ENCODE data around the gene PPP1R13B. TPM values are rescaled to one million over a fixed set of nuclear protein-coding genes. Genes with fewer than 3 reads are reported as not detected.

Gene PPP1R13B
- total RNA-seq, 1 experiment from 2014 or later, result 26.5 TPM

GRCh38 chr14:103745424-103745823 lies 102.0 kb downstream of the PPP1R13B start:
- Histone ChIP-seq H3K36me3 (ENCODE audit: low read depth) (no peaks in the 10 kb centered on the region), H4K20me1 (ENCODE audit: insufficient read depth) (no peaks in the 10 kb centered on the region), H3K4me2 (no peak overlapping the region), H2AFZ (no peak overlapping the region), H3K4me1 (replicated peaks; ENCODE audit: insufficient read depth) (no peaks in the 10 kb centered on the region), H3K79me2 (ENCODE audit: low read depth) (no peaks in the 10 kb centered on the region), H3F3A (ENCODE audit: insufficient read depth, low read depth) (0 out of 2 replicates have a peak, but pooled peaks cover 5% of the 10 kb centered on the region), H3K9me3 (ENCODE audit: insufficient read depth, low read depth) (no peaks in the 10 kb centered on the region), H3K27me3 (ENCODE audit: insufficient read depth, low read depth) (no peaks in the 10 kb centered on the region), H3K27ac (no peak overlapping the region), H3K4me3 (no peak overlapping the region), H3K9me2 (ENCODE audit: insufficient read depth) (no peaks in the 10 kb centered on the region)
- CTCF ChIA-PET, result no interaction called here
- intact Hi-C loops (cut with micrococcal nuclease; ENCODE audit: unreplicated experiment), result no loop called here
- BruUV-seq (replicated peaks), result no TSS peak
- no peak for DNase-seq
- TF ChIP-seq CTCF (conservative IDR thresholded peaks at IDR 0.05) (no peak), EZH2 (IDR thresholded peaks at IDR 0.05; ENCODE audit: low read depth) (no peak)
- POLR2A ChIA-PET (ENCODE audit: unreplicated experiment), result interaction anchor here (0.5 kb wide), 1 partner anchor 25 kb away, joined by 9 read pairs; no protein-coding TSS in a partner anchor

- no TSS peak for BruUV-seq (replicated peaks)
- no peaks in the 10 kb centered on the region for H3K27me3 ChIP-seq (ENCODE audit: insufficient read depth, low read depth)
- no peak overlapping the region for H3K4me2 ChIP-seq
- H3K36me3 ChIP-seq (ENCODE audit: low read depth), result no peaks in the 10 kb centered on the region
- TF ChIP-seq CTCF (conservative IDR thresholded peaks at IDR 0.05), result no peak
- TF ChIP-seq EZH2 (IDR thresholded peaks at IDR 0.05; ENCODE audit: low read depth), result no peak
- no peaks in the 10 kb centered on the region for H3K4me1 ChIP-seq (replicated peaks; ENCODE audit: insufficient read depth)
- H3K79me2 ChIP-seq (ENCODE audit: low read depth), result no peaks in the 10 kb centered on the region
- no peak overlapping the region for H3K4me3 ChIP-seq
- ChIA-PET CTCF (no interaction called here), POLR2A (ENCODE audit: unreplicated experiment) (interaction anchor here (0.5 to 0.6 kb wide), 2 partner anchors 24 to 144 kb away, joined by 8 to 9 read pairs; no protein-coding TSS in a partner anchor)
- H3F3A ChIP-seq (ENCODE audit: insufficient read depth, low read depth), result no peaks in the 10 kb centered on the region
- no peak for DNase-seq
- intact Hi-C loops (cut with micrococcal nuclease; ENCODE audit: unreplicated experiment), result no loop called here
- H3K9me2 ChIP-seq (ENCODE audit: insufficient read depth), result no peaks in the 10 kb centered on the region
- H4K20me1 ChIP-seq (ENCODE audit: insufficient read depth), result no peaks in the 10 kb centered on the region
- H3K27ac ChIP-seq, result no peak overlapping the region
- H2AFZ ChIP-seq, result no peak overlapping the region
- no peaks in the 10 kb centered on the region for H3K9me3 ChIP-seq (ENCODE audit: insufficient read depth, low read depth)
Measured at GRCh38 chr14:103744621-103745395, 102.6 kb downstream of the PPP1R13B start.

- no peak overlapping the region for H3K4me3 ChIP-seq
- H3K9me2 ChIP-seq (ENCODE audit: insufficient read depth), result no peaks in the 10 kb centered on the region
- H3F3A ChIP-seq (ENCODE audit: insufficient read depth, low read depth), result no peaks in the 10 kb centered on the region
- no peaks in the 10 kb centered on the region for H4K20me1 ChIP-seq (ENCODE audit: insufficient read depth)
- no peak overlapping the region for H3K27ac ChIP-seq
- H3K9me3 ChIP-seq (ENCODE audit: insufficient read depth, low read depth), result no peaks in the 10 kb centered on the region
- BruUV-seq (replicated peaks), result no TSS peak
- no peak overlapping the region for H3K4me2 ChIP-seq
- no peak for TF ChIP-seq CTCF (conservative IDR thresholded peaks at IDR 0.05)
- no peaks in the 10 kb centered on the region for H3K4me1 ChIP-seq (replicated peaks; ENCODE audit: insufficient read depth)
- no peaks in the 10 kb centered on the region for H3K79me2 ChIP-seq (ENCODE audit: low read depth)
- intact Hi-C loops (cut with micrococcal nuclease; ENCODE audit: unreplicated experiment), result no loop called here
- H3K27me3 ChIP-seq (ENCODE audit: insufficient read depth, low read depth), result no peaks in the 10 kb centered on the region
- no peaks in the 10 kb centered on the region for H3K36me3 ChIP-seq (ENCODE audit: low read depth)
- no peak for DNase-seq
- POLR2A ChIA-PET (ENCODE audit: unreplicated experiment), result interaction anchor here (0.5 to 0.8 kb wide), 2 partner anchors 12 to 23 kb away, joined by 5 read pairs; no protein-coding TSS in a partner anchor
- CTCF ChIA-PET, result interaction anchor here (0.6 kb wide), 1 partner anchor 27 kb away, joined by 3 read pairs; no protein-coding TSS in a partner anchor
- H2AFZ ChIP-seq, result no peak overlapping the region
Measured at GRCh38 chr14:103743691-103744090, 103.7 kb downstream of the PPP1R13B start.

Data from PC-9 (cell line).